DOHH2 (cell line): Measurements from ENCODE around the gene ENKUR.

Source experiments
- H3F3A ChIP-seq: fragments of 200-600 bp; sonication (generic), shearing (Covaris generic); 2 replicates; pipeline ENCODE4 v1.6.0; 2016; ENCODE audit warnings: antibody characterized with exemption, mild to moderate bottlenecking; ENCODE audit not compliant: control insufficient read depth, insufficient read depth
- H3K27ac ChIP-seq: fragments of 200-600 bp; sonication (generic); 2 replicates; pipeline ENCODE4 v1.5.1; 2014; ENCODE audit warnings: low read depth, mild to moderate bottlenecking, low read length, moderate library complexity
- H3K27me3 ChIP-seq: fragments of 200-600 bp; sonication (generic); 2 replicates; pipeline ENCODE4 v1.6.1; 2014; ENCODE audit warnings: mild to moderate bottlenecking, low read length, mixed read lengths; ENCODE audit not compliant: control insufficient read depth
- H3K36me3 ChIP-seq: fragments of 200-600 bp; sonication (generic); 2 replicates; pipeline ENCODE4 v1.6.1; 2014; ENCODE audit warnings: mild to moderate bottlenecking, low read length, moderate library complexity, mixed read lengths; ENCODE audit not compliant: control insufficient read depth
- H3K4me1 ChIP-seq: fragments of 200-600 bp; sonication (generic); 2 replicates; pipeline ENCODE4 v1.6.1; 2014; ENCODE audit warnings: mild to moderate bottlenecking, low read length, mixed read lengths; ENCODE audit not compliant: control insufficient read depth
- H3K4me2 ChIP-seq: fragments of 200-600 bp; sonication (generic); 2 replicates; pipeline ENCODE4 v1.6.0; 2014; ENCODE audit warnings: mild to moderate bottlenecking, low read length, moderate library complexity
- H3K4me3 ChIP-seq: fragments of 200-600 bp; sonication (generic); 2 replicates; pipeline ENCODE4 v1.5.1; 2014; ENCODE audit warnings: mild to moderate bottlenecking, low read length, mixed read lengths
- H3K79me2 ChIP-seq: fragments of 200-600 bp; sonication (generic); 2 replicates; pipeline ENCODE4 v1.6.1; 2014; ENCODE audit warnings: mild to moderate bottlenecking, low read length, mixed read lengths; ENCODE audit not compliant: control insufficient read depth
- H3K9me2 ChIP-seq: fragments of 200-600 bp; sonication (generic); replicated peaks from 2 replicates; pipeline ENCODE4 v1.6.1; 2014; ENCODE audit warnings: mild to moderate bottlenecking, low read length, mixed read lengths; ENCODE audit not compliant: control insufficient read depth
- H3K9me3 ChIP-seq: fragments of 200-600 bp; sonication (generic); 2 replicates; pipeline ENCODE4 v1.6.1; 2014; ENCODE audit warnings: antibody characterized with exemption, low read length, mixed read lengths; ENCODE audit not compliant: control insufficient read depth, insufficient read depth
- H4K20me1 ChIP-seq: fragments of 200-600 bp; sonication (generic); 2 replicates; pipeline ENCODE4 v1.6.0; 2014; ENCODE audit warnings: low read depth, mild to moderate bottlenecking, antibody characterized with exemption, low read length, moderate library complexity; ENCODE audit not compliant: control insufficient read depth, insufficient read depth
- EZH2phosphoT487 ChIP-seq: fragments of 200-600 bp; sonication (generic); IDR thresholded peaks from 2 replicates; pipeline ENCODE4 v1.6.1; 2017; ENCODE audit warnings: borderline replicate concordance, mild to moderate bottlenecking, antibody characterized with exemption, low read length, moderate library complexity, mixed read lengths
- TF ChIP-seq, protein P1 (sequence below): fragments of 200-600 bp; sonication (generic); IDR thresholded peaks from one replicate; pipeline ENCODE4 v1.5.1; 2014; ENCODE audit warnings: antibody characterized with exemption, mild to moderate bottlenecking, low read depth, low read length; ENCODE audit not compliant: poor library complexity, severe bottlenecking

The ENKUR gene

DNA sequence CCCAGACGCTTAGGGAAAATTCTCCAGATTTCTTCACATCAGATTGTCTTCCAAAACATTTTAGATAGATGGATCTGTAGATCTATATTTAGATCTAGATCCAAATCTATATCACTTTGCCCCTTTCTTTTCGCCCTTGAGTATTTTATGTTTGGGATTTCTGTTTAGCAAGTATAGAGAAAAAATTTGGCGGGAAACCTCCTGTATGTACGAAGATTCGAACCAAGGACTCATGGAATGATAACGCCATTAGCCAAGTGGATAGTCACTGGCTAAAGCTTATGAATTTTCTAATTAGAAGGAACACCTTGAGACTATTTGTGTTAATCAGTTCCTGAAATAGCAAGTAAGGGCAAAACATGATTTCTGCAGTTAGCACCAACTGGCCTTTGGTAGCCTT lies 1.7 kb upstream of the ENKUR start:
- no peak overlapping the region for H3K27ac ChIP-seq
- H3K4me3 ChIP-seq, result peak overlapping the region; percentile 80

DNA sequence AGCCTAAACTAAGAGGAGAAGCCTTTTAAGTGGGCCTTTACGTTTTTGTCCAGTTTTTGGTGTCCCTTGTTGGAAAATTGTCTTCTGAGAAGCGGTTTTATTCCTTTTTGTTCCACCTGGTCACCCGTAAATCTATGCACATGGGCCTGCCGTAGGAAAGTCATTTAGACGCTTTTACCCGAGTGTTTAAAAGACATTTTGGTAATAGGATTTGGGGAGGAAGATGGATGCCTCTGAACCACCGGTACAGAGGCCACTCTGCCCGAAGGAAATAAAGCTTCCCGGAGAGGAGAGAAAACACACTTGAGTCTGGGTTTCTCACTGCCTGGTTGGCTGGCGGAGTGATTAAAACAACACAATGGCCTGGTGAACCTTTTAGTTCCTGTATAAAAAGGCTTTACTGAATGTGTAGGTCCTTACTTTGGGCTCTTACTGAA lies 1.2 kb upstream of the ENKUR start:
- peaks cover 19% of the 10 kb centered on the region for H3K4me1 ChIP-seq
- peak overlapping the region; percentile 69 for H3K27ac ChIP-seq
- no peak for TF ChIP-seq EZH2phosphoT487
- TF ChIP-seq, protein P1, sequence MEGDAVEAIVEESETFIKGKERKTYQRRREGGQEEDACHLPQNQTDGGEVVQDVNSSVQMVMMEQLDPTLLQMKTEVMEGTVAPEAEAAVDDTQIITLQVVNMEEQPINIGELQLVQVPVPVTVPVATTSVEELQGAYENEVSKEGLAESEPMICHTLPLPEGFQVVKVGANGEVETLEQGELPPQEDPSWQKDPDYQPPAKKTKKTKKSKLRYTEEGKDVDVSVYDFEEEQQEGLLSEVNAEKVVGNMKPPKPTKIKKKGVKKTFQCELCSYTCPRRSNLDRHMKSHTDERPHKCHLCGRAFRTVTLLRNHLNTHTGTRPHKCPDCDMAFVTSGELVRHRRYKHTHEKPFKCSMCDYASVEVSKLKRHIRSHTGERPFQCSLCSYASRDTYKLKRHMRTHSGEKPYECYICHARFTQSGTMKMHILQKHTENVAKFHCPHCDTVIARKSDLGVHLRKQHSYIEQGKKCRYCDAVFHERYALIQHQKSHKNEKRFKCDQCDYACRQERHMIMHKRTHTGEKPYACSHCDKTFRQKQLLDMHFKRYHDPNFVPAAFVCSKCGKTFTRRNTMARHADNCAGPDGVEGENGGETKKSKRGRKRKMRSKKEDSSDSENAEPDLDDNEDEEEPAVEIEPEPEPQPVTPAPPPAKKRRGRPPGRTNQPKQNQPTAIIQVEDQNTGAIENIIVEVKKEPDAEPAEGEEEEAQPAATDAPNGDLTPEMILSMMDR, result no peak
- no peaks in the 10 kb centered on the region for H3F3A ChIP-seq
- H3K4me3 ChIP-seq, result peak overlapping the region; percentile 80
- 0 out of 2 replicates have a peak, but pooled peaks cover 3% of the 10 kb centered on the region for H3K9me3 ChIP-seq
- H3K9me2 ChIP-seq, result no peaks in the 10 kb centered on the region
- no peaks in the 10 kb centered on the region; the same call in none of the 2 replicates for H3K36me3 ChIP-seq
- H3K27me3 ChIP-seq, result no peaks in the 10 kb centered on the region
- H3K4me2 ChIP-seq, result peak overlapping the region; percentile 95
- H3K79me2 ChIP-seq, result peaks cover 18% of the 10 kb centered on the region
- H4K20me1 ChIP-seq, result no peaks in the 10 kb centered on the region

More for the DNA sequence above, 1.7 kb upstream of the ENKUR start:
- no peaks in the 10 kb centered on the region for H4K20me1 ChIP-seq
- peaks cover 18% of the 10 kb centered on the region for H3K79me2 ChIP-seq
- no peak for TF ChIP-seq EZH2phosphoT487
- TF ChIP-seq, protein P1, result no peak
- peak overlapping the region; percentile 95 for H3K4me2 ChIP-seq
- H3K9me2 ChIP-seq, result no peaks in the 10 kb centered on the region
- peaks cover 19% of the 10 kb centered on the region for H3K4me1 ChIP-seq
- H3K36me3 ChIP-seq, result no peaks in the 10 kb centered on the region; the same call in none of the 2 replicates
- H3K9me3 ChIP-seq, result 0 out of 2 replicates have a peak, but pooled peaks cover 3% of the 10 kb centered on the region
- H3F3A ChIP-seq, result no peaks in the 10 kb centered on the region
- H3K27me3 ChIP-seq, result no peaks in the 10 kb centered on the region

DNA sequence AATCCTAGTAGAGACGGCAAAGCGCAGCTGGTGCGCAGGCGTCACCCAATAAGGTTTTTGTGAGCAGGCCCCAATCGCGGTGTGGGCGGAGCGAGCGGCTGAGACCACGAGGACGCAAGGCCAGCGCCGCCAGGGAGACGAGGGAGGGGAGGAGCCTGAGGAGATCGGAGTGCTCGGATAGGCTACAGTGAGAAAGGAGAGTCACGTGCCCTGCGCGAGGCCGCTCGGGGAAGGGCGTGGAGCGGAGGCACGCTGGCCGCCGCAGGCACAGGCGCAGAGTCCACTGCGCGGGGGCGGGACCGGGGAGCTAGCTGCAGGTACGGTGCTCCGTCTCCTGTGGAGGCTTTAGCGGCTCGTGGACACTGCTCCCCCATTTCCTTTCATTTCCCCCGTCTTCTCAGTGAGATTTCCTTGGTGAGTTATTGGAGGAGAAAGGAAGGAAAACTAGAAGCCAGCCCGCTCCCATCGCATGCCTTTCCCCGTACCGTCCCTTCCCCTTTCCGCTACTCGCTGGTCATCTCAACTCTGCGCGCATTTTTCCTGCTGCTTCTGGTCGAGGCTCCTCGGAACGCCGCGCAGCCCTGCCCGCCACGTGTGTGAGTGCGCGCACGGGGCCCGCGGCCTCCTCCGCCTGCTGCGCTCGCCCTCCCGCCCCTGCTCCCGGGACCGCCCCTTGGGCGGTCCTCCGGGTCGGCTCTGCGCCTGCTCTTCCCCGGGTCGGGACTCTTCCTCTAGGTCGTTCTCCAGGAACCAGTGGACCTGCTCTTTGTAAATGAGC lies 607 bp upstream of the ENKUR start, which contains the start of gene THNSL1:
TSS of gene THNSL1 (plus strand) at position 237 of the 778 bp plus-strand sequence. CDS start 6,612 bp downstream, outside the sequence.
- Histone ChIP-seq H3F3A (no peaks in the 10 kb centered on the region), H4K20me1 (no peaks in the 10 kb centered on the region), H3K9me3 (0 out of 2 replicates have a peak, but pooled peaks cover 3% of the 10 kb centered on the region), H3K27me3 (no peaks in the 10 kb centered on the region), H3K9me2 (no peaks in the 10 kb centered on the region), H3K4me2 (peak within 1 kb of the TSS; percentile 95), H3K36me3 (no peaks in the 10 kb centered on the region; the same call in none of the 2 replicates), H3K27ac (peak within 1 kb of the TSS; percentile 69), H3K79me2 (peaks cover 18% of the 10 kb centered on the region), H3K4me3 (peak within 1 kb of the TSS; percentile 80), H3K4me1 (peaks cover 19% of the 10 kb centered on the region)
- TF ChIP-seq, protein P1, result no peak
- no peak for TF ChIP-seq EZH2phosphoT487
